Hepatocyte (in vitro differentiated cells): ENCODE data around the gene TMEM63B. TPM values are rescaled to one million over a fixed set of nuclear protein-coding genes. Genes with fewer than 3 reads are reported as not detected.

ENCODE experiments used
- DNase-seq: peaks from one replicate; pipeline ENCODE4 v3.0.0-alpha.2; 2016; ENCODE audit warnings: low spot score
- H2AFZ ChIP-seq: fragments of 200-600 bp; sonication (generic); 2 replicates; pipeline ENCODE4 v1.6.0; 2016; ENCODE audit warnings: antibody characterized with exemption, mild to moderate bottlenecking
- H3K27ac ChIP-seq: fragments of 200-600 bp; sonication (generic); 2 replicates; pipeline ENCODE4 v1.5.1; 2016; ENCODE audit warnings: mild to moderate bottlenecking
- H3K27me3 ChIP-seq: fragments of 200-600 bp; sonication (generic); 2 replicates; pipeline ENCODE4 v1.6.1; 2016
- H3K36me3 ChIP-seq: fragments of 200-600 bp; sonication (generic); replicated peaks from 2 replicates; pipeline ENCODE4 v1.5.1; 2016; ENCODE audit warnings: low read depth; ENCODE audit not compliant: insufficient read depth
- H3K4me1 ChIP-seq: fragments of 200-600 bp; sonication (generic); 2 replicates; pipeline ENCODE4 v1.5.1; 2016; ENCODE audit warnings: mild to moderate bottlenecking, moderate library complexity; ENCODE audit not compliant: insufficient read depth
- H3K4me2 ChIP-seq: fragments of 200-600 bp; sonication (generic); 2 replicates; pipeline ENCODE4 v1.6.0; 2016
- H3K4me3 ChIP-seq: fragments of 200-600 bp; sonication (generic); 2 replicates; pipeline ENCODE4 v1.5.1; 2016; ENCODE audit warnings: mild to moderate bottlenecking
- H3K79me2 ChIP-seq: fragments of 200-600 bp; sonication (generic); 2 replicates; pipeline ENCODE4 v1.6.0; 2017; ENCODE audit warnings: mild to moderate bottlenecking
- H3K9me2 ChIP-seq: fragments of 200-600 bp; sonication (generic); replicated peaks from 2 replicates; pipeline ENCODE4 v1.6.0; 2017; ENCODE audit warnings: mild to moderate bottlenecking; ENCODE audit not compliant: insufficient read depth
- H3K9me3 ChIP-seq: fragments of 200-600 bp; sonication (generic); 2 replicates; pipeline ENCODE4 v1.5.1; 2016; ENCODE audit warnings: low read depth, mild to moderate bottlenecking
- H4K20me1 ChIP-seq: fragments of 200-600 bp; sonication (generic); 2 replicates; pipeline ENCODE4 v1.6.0; 2016; ENCODE audit warnings: mild to moderate bottlenecking; ENCODE audit not compliant: insufficient read depth, poor library complexity, severe bottlenecking
- EZH2 ChIP-seq: fragments of 200-600 bp; sonication (generic); IDR thresholded peaks from 2 replicates; pipeline ENCODE4 v1.6.1; 2016; ENCODE audit warnings: antibody characterized with exemption, mild to moderate bottlenecking, borderline replicate concordance
- EZH2phosphoT487 ChIP-seq: fragments of 200-600 bp; sonication (generic); IDR thresholded peaks from one replicate; pipeline ENCODE4 v1.6.1; 2018; ENCODE audit warnings: antibody characterized with exemption, mild to moderate bottlenecking, low read depth, moderate library complexity; ENCODE audit not compliant: unreplicated experiment, severe bottlenecking
- WGBS: methylation state at CpG from one replicate; pipeline ENCODE4 v1.1.6; 2016; ENCODE audit warnings: low lambda C conversion rate; ENCODE audit errors: missing lambda C conversion rate; 5-methylcytosine and 5-hydroxymethylcytosine counted together
- polyA plus RNA-seq: library from polyadenylated mRNA; unstranded; fragments of >200 nt; fragmentation: Nextera tagmentation; extraction: Ambion mirVana; gene quantifications from 2 replicates; pipeline ENCODE4 v1.2.1, GENCODE V29; 2016
- total RNA-seq: library from RNA; depleted of rRNA; stranded (reverse); fragments of >200 nt; gene quantifications from 2 replicates; pipeline ENCODE4 v1.2.3, GENCODE V29; 2014
- TF ChIP-seq, protein P1 (sequence below): fragments of 200-600 bp; sonication (generic); IDR thresholded peaks from 2 replicates; pipeline ENCODE4 v1.5.1; 2016; ENCODE audit warnings: antibody characterized with exemption, mild to moderate bottlenecking; ENCODE audit not compliant: poor library complexity

TMEM63B gene
- total and polyA plus RNA-seq, 2 experiments from 2014 or later = 31.4 to 43.5 TPM

- no peak for TF ChIP-seq EZH2phosphoT487
- TF ChIP-seq, protein P1, sequence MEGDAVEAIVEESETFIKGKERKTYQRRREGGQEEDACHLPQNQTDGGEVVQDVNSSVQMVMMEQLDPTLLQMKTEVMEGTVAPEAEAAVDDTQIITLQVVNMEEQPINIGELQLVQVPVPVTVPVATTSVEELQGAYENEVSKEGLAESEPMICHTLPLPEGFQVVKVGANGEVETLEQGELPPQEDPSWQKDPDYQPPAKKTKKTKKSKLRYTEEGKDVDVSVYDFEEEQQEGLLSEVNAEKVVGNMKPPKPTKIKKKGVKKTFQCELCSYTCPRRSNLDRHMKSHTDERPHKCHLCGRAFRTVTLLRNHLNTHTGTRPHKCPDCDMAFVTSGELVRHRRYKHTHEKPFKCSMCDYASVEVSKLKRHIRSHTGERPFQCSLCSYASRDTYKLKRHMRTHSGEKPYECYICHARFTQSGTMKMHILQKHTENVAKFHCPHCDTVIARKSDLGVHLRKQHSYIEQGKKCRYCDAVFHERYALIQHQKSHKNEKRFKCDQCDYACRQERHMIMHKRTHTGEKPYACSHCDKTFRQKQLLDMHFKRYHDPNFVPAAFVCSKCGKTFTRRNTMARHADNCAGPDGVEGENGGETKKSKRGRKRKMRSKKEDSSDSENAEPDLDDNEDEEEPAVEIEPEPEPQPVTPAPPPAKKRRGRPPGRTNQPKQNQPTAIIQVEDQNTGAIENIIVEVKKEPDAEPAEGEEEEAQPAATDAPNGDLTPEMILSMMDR = no peak
- TF ChIP-seq EZH2 = no peak
- Histone ChIP-seq H3K9me3 (no peaks in the 10 kb centered on the region), H4K20me1 (peaks cover 4% of the 10 kb centered on the region), H3K79me2 (peaks cover 69% of the 10 kb centered on the region), H3K4me1 (peaks cover 21% of the 10 kb centered on the region), H3K4me3 (no peak overlapping the region), H3K36me3 (no peaks in the 10 kb centered on the region), H3K9me2 (no peaks in the 10 kb centered on the region), H3K4me2 (peak overlapping the region; percentile 31), H3K27ac (peak overlapping the region; percentile 93), H2AFZ (no peak overlapping the region), H3K27me3 (no peaks in the 10 kb centered on the region)
- 100% methylated on average over 3 of the region's 3 CpGs for WGBS
- no peak for DNase-seq
Observed at GRCh38 chr6:44110966-44111365, 16.4 kb upstream of the TMEM63B start.

DNA sequence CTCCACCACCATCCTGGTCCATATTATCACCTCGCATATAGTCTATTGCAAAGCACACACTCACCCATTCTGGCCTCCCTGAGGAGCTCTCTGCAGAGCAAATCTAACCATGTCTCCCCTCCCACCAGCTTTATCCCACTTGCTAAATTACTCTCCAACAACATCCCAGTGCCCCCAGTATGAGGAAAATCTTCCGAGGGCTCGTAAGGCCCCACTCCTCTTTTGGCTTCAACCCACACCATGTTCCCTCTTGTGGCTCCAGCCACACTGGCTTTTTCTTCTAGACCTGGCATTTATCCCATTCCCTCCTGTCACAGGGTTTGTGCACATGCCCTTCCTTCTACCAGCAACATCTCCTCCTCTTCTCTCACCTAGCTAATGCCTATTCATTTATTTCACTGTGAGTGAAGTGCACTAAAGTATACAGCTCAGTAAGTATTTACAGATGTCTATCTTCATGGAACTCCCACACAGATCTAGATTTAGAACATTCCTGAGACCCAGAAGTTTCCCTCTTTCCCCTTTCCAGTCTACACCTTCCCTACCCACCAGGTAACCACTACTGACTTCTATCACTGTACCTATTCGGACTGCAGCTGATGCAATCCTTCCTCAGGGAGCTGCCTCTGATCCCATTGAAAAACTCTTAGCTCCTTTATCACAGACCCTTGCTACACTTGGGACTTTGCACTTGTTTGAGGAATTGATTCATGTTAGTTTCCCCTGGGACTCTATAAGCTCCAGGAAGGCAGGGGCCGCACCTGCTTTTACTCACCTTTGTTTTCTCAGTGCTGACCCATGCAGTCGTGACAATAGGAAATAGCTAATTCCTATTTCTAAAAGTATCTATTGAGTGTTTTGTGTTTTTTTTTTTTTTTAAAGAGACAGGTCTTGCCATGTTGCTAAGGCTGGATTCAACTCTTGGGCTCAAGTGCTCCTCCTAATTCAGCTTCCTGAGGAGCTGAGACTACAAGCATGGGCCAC lies 15.6 kb upstream of the TMEM63B start:
- Histone ChIP-seq H3K27ac (peak overlapping the region; percentile 93), H3K27me3 (no peaks in the 10 kb centered on the region), H3K79me2 (peaks cover 69% of the 10 kb centered on the region), H4K20me1 (peaks cover 8% of the 10 kb centered on the region), H2AFZ (no peak overlapping the region), H3K9me3 (no peaks in the 10 kb centered on the region), H3K4me2 (peak overlapping the region; percentile 31), H3K36me3 (no peaks in the 10 kb centered on the region), H3K4me1 (peaks cover 27% of the 10 kb centered on the region), H3K4me3 (no peak overlapping the region), H3K9me2 (no peaks in the 10 kb centered on the region)
- TF ChIP-seq EZH2 = no peak
- TF ChIP-seq EZH2phosphoT487 = no peak
- TF ChIP-seq, protein P1 = no peak
- peak; percentile 73 for DNase-seq
- WGBS = 76% methylated on average over 6 of the region's 6 CpGs

- H3K4me2 ChIP-seq = no peak overlapping the region
- no peaks in the 10 kb centered on the region for H3K27me3 ChIP-seq
- H4K20me1 ChIP-seq = peaks cover 23% of the 10 kb centered on the region
- H3K27ac ChIP-seq = peak overlapping the region; percentile 93
- no peaks in the 10 kb centered on the region for H3K9me3 ChIP-seq
- H3K79me2 ChIP-seq = peaks cover 76% of the 10 kb centered on the region
- H3K9me2 ChIP-seq = no peaks in the 10 kb centered on the region
- no peak for DNase-seq
- TF ChIP-seq EZH2 (no peak), EZH2phosphoT487 (no peak)
- no peaks in the 10 kb centered on the region for H3K36me3 ChIP-seq
- H2AFZ ChIP-seq = no peak overlapping the region
- WGBS = 70% methylated on average over 3 of the region's 3 CpGs
- peaks cover 42% of the 10 kb centered on the region for H3K4me1 ChIP-seq
- H3K4me3 ChIP-seq = no peak overlapping the region
Observed at GRCh38 chr6:44113414-44113813, 13.9 kb upstream of the TMEM63B start.

DNA sequence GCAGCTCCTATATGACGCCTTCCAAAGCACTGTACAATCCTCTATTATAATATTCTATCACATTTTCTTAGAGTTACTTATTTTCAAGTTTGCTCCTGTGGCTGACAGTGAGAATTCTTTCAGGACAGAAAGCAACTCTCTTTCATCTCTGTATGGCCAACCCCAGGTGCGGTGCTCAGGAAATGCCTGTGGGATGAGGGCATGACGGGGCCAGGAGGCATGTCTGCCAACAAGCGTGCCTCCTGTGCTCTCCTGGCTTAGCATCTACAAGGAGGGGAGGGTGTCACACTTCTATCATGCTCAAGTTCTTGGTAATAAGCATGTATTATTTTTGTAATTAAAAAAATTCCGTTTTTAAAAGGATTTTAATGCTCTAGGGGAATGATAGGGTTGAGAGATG lies 11.5 kb upstream of the TMEM63B start:
- Histone ChIP-seq H3K27ac (no peak overlapping the region), H3K4me1 (peaks cover 44% of the 10 kb centered on the region), H3K36me3 (no peaks in the 10 kb centered on the region)

More for the DNA sequence above, 11.5 kb upstream of the TMEM63B start:
- Histone ChIP-seq H3K4me2 (no peak overlapping the region), H3K9me3 (no peaks in the 10 kb centered on the region), H3K27me3 (no peaks in the 10 kb centered on the region), H2AFZ (no peak overlapping the region), H3K9me2 (no peaks in the 10 kb centered on the region), H3K4me3 (no peak overlapping the region), H4K20me1 (peaks cover 42% of the 10 kb centered on the region), H3K79me2 (peaks cover 76% of the 10 kb centered on the region)
- TF ChIP-seq, protein P1 = no peak
- no peak for TF ChIP-seq EZH2phosphoT487
- TF ChIP-seq EZH2 = no peak
- 85% methylated on average over 5 of the region's 5 CpGs for WGBS
- DNase-seq = no peak
